ENCODE measurements around the gene DBI.

GRCh38 chr2:119341684-119342083, 25.1 kb upstream of the DBI start:
- TF ChIP-seq CTCF (IDR thresholded peaks at IDR 0.05) (no peak), POLR2A (IDR thresholded peaks at IDR 0.05) (no peak)

Data from body of pancreas (tissue), 4 donors.